NCI-H2081 (cell line): Measurements from ENCODE around the gene RIPOR3.

Source experiments
- DNase-seq, 2 experiments: peaks; one replicate each; lab custom pipeline; 2025; lab: John Stamatoyannopoulos, UW

RIPOR3 gene, protein sequence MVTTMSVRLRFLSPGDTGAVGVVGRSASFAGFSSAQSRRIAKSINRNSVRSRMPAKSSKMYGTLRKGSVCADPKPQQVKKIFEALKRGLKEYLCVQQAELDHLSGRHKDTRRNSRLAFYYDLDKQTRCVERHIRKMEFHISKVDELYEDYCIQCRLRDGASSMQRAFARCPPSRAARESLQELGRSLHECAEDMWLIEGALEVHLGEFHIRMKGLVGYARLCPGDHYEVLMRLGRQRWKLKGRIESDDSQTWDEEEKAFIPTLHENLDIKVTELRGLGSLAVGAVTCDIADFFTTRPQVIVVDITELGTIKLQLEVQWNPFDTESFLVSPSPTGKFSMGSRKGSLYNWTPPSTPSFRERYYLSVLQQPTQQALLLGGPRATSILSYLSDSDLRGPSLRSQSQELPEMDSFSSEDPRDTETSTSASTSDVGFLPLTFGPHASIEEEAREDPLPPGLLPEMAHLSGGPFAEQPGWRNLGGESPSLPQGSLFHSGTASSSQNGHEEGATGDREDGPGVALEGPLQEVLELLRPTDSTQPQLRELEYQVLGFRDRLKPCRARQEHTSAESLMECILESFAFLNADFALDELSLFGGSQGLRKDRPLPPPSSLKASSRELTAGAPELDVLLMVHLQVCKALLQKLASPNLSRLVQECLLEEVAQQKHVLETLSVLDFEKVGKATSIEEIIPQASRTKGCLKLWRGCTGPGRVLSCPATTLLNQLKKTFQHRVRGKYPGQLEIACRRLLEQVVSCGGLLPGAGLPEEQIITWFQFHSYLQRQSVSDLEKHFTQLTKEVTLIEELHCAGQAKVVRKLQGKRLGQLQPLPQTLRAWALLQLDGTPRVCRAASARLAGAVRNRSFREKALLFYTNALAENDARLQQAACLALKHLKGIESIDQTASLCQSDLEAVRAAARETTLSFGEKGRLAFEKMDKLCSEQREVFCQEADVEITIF

DNA sequence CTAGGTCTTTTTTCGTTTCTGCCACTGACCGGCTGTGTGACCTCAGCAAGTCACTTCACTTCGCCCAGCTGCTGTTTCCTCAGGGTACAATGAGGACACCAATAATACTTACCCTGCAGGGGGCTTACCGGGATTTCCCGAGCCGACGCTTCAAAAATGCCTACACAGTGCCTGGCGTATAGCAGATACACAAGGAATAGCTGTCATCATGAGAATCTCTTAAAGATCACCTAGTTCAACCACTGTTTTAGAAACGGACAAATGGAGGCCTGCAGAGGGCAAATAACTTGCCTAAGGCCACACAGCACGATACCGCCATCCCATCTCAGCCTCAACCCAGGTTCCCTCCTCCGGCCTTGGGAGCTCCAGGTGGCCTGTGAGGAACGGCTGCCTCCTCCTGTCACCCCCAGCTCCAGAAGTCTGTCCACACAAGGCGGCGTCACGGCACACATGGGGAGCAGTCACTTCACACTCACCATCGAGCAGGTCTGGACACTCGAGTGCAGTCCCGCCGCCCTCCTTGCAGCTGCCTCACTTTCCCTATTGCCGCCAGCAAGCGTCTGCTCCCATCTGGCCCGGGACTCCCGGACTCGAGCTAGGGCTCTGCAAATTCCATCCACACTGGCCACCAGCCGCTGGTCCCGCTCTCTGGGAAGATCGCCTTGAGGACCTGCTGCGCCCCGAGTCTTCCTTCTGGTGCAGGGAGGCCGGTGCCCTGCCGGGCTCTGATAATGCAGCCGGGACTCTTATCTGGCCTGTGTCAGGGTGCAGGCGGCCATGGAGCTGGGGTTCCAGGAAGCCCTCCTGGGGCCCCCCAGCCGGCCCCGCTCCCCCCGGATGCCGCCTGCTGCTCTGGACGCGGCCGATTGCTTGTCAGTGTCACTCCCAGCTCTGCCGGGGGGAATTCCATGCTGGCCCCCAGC, at the start of gene RIPOR3:
Gene RIPOR3 (minus strand): TSS at position 893 of the 923 bp plus-strand sequence. CDS start 414 bp downstream, at position 479.
- no peak for DNase-seq

DNA sequence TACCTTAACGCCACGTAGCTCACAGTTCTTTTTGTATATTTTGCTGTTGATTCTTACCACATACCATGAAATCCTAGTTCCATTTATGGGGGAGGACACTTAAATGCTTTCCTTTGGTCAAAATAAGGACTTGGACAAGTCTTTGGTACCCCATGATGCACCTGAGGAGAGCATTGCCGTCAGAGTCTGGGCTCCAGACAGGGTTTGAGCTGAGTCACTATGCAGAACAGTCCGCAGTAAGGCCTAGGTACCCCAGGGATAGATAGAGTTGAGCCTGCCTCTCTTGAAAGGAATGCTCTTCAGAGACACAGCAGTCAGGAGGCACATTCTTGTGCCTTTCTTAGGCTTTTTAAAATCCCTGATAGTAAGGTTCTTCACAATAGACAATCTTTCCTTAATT, 46.0 kb upstream of the RIPOR3 start:
- DNase-seq: no peak

DNA sequence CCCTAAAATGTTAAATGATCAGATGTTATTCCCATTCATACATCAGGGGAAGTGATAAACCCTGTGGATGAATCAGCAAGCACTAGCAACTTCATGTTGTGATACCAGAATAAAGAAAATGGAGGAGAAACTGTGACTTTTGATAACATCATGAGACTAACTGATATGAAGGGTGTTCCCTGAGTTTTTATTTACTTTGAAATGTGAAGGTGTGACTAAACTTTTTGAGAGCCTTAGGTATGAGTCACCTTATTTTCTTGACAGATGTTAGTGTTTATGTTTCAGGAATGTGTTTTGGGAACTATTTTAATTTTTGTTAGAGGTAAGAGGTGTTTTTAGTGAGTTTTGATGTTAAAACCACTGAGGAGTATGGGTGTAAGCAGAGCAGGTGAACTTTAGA, 44.5 kb upstream of the RIPOR3 start:
- DNase-seq: no peak

DNA sequence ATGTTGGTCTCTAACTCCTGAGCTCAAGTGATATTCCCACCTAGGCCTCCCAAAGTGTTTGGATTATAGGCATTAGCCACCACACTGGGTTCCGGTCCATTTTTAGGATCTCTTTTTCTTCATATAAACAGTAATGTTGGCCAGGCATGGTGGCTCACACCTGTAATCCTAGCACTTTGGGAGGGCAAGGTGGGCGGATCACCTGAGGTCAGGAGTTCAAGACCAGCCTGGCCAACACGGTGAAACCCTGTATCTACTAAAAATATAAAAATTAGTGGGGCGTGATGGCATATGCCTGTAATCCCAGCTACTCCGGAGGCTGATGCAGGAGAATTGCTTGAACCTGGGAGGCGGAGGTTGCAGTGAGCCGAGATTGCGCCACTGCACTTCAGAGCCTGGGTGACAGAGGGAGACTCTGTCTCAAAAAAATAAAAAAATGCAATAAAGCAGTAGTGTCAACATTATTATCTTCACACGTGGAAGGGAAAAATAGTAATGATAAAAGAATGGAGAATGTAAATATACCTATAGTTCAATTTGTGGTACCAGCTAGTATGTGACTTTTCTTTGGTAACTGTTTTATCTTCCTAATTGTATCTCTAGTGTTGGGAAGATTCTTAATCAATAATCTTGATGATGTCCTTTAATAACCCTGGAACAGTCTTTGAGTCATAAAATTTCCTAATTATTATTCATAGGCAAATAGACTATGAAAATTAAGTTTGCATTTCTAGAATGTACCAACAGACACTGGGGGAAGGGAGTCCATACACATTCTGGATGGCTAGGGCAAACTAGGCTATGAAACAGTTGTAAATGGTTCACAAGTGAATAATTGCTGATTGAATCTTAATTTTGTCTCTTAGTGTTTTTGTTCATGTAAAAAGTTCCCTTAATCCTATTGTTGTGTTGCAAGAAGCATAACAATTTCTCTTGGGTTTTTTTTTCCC, 43.7 kb upstream of the RIPOR3 start:
- DNase-seq: no peak

DNA sequence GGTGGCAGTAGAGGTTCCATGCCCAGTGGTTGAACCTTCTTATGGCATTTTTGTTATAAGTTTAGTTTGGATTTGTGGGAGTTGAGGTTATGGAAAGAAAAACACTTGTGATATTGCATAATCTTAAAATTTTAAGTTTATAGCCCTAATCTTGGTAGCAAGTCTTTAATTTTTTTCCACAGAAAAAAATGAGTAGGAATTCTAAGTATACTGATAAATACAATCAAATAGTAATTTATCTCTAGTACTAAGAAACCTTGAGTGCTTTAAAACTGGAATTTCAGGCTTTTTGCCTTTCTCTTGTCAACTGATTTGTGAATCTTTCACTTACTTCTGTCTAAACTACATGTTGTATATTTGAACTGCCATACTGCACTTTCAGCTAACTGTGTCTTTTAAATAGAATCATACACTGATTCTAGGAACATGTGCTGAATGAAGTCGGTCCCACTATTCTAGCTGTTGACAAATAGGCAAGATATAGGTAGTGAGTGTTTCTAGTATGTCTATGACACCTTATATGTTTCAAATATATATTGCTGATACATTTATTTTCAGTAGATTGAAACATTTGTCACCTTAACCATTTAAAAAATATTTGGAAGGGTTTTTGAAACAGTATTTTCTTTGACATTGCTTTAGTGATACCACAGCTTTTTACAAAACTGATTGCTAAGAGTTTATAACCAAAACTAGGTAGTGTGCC, 42.5 kb upstream of the RIPOR3 start:
- DNase-seq: no peak

DNA sequence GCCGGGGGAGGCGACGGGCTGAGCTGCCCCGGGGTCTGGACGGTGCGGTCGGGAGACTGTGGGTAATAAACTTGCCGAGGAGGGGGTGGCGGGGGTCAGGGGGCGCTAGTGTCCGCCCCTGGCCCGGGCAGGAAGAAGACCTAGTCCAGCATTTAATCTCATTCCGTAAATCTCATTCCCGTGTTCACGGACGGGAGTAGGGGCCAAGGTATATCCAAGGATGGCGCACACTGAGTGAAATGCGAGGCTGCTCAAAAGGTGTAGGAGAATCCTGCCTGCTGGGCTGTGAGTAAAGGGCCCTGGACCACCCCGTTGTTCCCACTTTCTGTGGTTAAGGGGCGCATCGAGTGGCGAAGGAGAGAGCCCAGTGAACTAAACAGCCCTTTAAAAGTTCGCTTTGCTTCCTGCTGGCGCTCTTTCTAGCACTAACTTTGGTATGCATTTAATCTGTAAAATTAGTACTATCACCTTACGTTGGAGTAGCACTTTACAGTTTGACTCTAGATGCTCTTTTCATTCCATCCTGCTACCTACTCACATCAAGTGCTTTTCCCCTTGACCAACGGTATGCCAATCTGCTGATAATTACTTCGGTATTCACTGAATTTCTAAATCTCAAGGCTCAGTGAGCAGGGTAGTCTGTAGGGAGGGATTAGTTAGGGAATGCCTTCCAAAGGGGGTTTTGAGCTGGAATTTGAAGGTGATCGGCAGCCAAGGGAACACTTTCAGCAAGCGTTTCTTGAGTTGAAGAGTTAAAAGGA, 40.8 kb upstream of the RIPOR3 start:
- peak in 1 of 2 experiments; percentile 15 for DNase-seq

DNA sequence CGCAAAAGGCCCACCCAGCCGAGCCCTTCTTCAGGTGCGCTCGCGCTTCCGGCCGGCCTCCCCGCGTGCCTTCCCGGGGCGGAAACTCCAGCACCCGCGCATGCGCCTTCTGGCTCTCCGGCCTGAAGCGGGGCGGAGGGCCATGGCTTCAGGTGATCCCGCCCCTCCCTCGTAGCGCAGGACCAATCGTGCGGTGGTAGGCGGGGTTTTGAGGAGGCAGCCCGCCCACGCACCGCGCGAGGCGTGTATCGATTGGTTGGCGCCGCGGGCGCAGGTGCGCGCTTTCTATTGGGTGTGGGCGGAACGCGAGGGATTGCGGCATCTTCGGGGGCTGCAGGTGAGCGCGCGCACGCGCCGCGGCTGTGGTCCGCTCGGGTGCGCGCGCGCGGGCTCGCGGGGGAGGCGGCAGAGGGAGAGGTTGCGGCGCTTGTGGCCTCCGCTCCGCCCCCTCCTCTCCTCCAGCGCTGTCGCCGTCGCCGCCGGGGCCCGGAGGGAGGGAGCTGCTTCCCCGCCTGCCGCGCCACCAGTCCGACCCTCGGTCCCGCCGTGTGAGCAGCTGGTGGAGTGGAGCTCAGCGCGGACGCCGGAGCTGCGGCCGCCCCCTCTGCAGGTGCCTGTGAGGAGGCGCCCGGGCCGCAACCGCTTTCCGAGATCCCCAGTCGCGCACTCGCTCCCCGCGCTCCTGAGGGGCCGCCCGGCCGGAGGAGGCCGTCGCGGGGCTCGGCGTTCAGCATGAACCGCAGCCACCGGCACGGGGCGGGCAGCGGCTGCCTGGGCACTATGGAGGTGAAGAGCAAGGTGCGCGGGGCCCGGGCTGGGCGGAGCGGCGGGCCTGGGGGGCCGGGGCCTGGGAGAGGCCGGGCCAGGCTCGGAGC, 40.0 kb upstream of the RIPOR3 start, which contains the start of gene PARD6B:
Gene PARD6B (plus strand): TSS at position 526 of the 875 bp plus-strand sequence. CDS start 207 bp downstream, at position 733.
- DNase-seq: peak; percentile 99

DNA sequence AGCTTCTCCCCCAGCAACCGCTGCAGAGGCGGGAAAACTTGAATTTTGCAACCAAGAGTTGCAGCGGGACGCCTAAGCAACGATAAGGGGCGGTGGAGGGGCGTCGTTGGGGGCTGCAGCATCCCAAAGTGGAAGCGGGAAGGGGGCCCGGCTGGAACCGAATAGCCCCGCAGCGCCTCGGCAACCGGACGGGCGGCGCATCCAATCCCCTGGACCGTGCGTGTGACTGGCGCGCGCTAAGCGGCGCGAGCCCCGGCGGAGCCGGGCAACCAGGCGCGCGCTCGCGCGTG, 39.4 kb upstream of the RIPOR3 start:
- DNase-seq: no peak

DNA sequence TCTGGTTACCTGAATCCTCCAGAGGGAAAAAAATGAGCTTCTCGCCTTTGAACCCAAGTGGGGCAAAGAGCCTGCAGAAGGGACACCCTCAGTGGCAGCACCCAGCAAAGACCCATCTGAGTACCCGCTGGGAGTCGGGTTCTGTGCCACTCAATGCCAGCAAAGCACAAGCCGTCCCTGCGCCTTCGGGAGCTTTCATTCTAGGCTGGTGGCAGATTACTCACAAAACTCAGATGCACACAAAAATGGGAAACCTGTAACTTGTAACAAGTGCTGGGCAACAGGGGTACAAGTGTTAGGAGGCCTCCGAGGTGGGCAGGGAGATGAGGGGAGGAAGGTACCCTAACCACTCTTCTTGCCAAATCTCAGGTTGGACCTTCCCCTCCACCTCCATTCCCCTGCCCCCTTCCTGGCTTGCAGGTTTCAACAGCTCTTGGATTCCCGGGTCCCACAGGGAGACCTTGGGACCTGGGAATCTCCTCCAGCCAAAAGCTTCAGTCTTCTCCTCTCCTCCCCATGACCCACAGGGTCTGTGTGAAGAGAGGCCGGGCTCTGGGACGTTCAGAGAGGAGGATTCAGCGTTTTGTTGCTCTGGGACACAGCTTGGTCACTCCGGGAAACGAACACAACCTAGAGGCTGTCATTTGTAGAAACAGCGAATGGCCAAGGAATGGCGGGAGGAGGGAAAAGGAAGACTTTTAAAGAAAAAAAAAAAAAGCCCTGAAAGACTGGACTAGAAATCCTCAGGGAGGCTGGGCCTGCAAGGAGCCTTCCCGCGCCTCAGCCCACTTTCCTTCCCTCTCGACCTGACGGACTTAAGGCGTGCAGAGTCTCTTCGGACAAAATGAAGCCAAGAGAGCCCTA, 38.8 kb upstream of the RIPOR3 start:
- DNase-seq: no peak

DNA sequence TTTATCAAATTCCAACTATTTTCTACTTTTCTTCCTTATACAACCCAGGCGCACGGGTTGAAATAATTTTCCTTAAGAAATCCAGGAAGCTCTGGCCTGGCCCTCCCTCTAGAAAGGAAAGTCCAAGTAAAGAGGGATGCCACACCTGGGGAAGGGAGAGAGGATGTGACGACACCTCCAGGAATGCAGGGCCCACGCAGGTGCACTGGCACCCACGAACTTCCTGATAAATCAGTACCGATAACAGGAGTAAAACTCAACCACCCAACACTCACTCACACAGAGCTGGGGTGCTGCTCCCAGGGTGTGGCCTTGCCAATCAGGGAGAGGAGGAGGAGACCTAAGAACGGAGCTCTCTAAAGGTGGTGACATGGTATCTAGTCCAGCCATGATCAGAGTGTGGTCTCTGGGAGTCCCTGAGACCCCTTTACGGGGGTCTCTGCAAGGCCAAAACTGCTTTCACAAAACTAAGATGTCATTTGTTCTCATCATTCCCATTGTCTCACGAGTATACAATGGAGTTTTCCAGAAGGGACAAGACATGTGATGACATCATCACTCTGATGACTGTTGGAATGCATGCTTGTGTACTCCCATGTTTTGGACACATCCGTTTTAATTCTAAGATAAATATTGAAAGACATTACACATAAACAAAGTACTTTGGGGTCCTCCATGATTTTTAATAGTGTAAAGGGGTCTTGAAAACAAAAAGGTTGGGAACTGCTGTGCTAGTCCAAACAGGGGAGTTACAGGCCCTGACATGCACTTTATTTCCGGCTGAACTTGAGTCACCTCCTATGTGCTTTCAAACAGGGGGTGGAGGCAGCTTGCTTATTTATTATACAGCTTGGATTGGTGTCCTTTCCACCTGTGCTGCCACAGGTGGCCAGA, 37.9 kb upstream of the RIPOR3 start:
- no peak for DNase-seq

DNA sequence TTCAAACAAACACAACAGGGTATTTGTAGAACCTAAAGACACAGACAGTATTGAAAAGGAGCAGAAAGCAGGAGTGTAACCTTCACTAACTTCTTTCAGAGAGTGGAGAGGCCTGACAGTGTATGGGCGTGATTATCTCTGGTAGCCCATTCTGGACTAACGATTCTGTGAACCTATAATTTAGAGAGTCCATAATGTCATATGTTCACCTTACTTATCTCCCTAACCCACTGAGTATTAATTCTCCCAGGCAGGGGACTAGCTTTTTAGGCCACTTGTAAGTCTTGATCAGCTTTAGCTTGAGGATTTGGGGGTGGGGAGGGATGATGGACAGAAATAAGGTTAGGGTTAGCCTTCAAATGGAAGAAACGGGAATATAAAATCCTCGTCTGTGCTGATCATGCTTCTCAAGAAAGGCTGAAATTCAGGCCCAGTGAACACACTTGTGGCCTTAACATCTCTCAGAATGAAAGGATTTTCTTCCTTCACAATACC, 37.2 kb upstream of the RIPOR3 start:
- DNase-seq: no peak

DNA sequence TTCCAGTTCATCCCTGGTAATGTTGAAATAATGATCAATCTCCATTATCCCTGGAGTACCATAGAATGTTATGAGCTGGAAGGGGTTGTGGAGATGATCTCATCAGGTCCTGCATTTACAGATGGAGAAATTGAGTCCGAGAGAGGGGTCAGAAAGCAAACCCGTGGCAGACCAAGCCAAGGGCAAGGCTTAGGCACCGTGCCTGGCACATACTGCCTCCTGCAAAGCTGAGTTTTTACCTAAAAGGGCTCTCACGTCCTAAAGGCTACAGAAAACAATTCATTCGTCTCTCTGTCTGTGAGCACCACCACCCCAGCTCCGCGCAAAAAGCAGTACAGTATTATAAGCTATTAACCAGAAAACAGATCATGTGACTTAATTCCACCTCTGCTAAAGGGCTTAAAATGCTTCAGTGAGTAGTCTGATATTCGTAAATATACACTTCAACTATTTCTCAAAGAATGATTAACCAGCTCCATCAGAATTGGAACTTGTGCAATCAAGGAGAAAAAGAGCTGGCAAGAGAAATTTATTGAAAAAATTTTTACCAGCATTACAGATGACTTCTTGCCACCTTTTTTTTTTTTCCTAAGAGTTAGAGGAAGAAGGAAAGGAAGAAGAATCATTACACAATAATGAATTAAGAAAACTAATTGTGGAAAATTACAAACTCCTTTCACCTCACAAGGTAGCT, 36.6 kb upstream of the RIPOR3 start:
- DNase-seq: no peak

DNA sequence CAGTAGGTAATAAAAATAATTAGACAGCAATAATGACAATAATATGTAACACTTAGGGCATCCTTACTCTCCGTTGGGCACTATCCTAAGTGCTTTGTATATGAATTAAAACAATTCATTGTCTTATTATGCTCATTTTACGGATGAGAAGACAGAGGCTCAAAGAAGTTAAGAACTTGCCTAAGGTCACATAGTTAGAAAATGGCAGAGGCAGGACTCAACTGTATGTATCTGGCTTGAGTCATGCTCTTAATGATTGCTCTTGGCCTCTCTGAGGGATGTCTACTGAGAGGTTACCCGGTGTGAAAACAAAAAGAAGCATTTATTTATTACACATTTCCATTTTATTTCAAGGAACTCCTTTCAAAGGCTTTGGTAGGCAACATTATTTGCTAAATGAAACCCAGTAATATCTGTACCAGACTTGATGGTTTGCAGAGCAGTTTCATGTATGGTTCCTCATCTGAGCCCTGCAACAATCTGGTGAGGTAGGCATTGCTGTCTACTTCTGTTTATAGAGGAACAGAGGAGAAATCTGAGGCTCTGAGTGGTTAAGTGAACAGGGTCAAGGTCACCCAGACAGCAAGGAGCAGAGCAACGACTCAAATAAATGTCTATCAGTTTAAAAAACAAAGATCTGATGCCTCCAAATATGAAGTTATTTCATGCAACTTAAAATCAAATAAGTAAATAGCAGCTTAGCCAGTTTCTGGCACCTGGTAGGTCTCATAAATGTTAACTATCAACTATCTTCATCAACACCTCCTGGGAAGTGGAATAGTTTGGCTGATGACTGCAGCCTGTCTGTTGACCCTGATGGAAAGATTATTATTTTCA, 35.8 kb upstream of the RIPOR3 start:
- DNase-seq: no peak

DNA sequence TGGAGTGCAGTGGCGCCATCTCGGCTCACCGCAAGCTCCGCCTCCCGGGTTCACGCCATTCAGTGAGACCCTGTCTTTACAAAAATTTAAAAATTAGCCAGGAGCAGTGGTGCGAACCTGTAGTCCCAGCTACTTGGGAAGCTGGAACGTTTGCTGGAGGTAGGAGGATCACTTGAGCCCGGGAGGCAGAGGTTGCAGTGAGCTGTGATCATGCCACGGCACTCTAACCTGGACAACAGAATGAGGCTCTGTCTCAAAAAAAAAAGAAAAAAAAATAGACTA, 34.3 kb upstream of the RIPOR3 start:
- no peak for DNase-seq
